ENCODE measurements around the gene GPHN.

Gene GPHN

DNA sequence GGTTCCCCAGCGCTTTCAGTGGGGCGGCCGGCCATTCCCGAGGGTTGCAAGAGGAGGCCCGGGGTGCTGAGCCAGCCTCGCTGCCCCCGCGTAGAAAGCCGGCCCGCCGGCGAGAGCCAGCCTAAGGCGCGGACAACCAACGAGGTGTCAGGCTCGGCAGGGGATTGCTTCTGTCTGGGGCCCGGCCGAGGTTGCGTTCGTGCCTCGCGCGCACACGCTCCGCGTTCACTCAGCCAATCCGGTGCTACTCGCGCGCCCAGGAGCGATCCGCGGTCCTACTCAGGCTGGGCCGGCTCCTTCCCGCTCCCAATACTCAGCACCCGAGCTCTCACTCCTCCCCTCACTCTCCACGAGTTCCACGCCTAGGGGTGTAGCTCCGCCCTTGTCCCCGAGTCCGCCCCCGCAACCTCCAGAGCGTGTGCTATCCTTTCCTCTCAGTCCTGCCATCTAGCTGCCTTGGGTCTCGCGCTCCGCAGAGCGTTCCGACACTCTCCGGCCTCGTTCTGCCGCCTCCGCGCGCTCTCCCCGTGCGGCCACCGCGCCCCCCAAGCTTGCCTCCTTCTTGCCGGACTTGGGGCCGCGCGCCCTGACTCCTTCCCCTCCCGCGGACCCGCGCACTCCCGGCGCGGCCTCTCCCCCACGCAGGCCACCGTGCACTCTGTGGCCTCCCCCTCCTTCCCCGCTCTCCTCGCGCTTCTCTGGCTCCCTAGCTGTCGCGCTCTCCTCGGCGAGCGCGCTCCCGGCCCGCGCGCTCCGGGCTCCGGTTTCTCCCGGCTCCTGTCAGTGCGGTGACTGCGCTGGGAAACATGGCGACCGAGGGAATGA lies at the start of gene GPHN:
Gene GPHN (plus strand): TSS at position 426 of the 825 bp plus-strand sequence.
- DNase-seq (ENCODE audit: low spot score), result peak; percentile 98

DNA sequence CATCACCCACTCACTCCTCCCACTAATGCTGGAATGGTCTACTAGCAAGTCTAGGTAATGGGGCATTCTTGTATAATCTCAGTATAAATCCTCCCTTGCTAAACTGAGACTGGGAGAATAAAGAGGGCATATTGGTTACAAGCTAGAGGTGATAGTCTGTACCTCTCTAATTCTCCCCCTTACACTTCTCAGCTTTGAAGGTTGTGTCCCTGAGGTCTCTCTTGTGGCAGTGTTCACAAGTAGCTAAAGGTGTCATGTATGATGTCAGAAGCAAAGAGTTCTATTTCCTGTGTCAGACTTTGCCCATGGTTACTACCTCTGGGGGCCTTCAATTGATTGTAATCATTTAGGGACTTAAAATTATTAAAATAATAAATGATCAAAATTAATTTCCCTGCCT lies 48.3 kb upstream of the GPHN start:
- no peak for DNase-seq (ENCODE audit: low spot score)

DNA sequence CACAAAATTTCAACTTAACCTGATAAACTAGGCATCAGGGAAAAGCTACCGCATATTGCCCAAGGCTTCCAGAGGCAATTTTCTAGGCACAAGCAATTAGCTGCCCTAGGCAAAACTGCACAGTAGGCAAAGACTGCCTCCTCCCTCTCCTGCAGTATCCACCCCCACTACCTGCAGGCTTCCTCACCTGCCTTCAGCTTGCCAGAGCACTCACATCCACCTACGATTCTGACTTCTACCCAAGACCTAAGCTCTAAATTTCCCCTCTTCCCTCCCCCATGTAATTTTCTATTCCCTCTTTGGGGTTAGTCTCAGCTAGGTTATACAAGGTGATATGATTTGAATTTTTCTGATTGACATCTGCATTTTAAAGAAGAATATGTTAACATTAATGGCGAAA lies 43.7 kb upstream of the GPHN start:
- DNase-seq (ENCODE audit: low spot score), result no peak

DNA sequence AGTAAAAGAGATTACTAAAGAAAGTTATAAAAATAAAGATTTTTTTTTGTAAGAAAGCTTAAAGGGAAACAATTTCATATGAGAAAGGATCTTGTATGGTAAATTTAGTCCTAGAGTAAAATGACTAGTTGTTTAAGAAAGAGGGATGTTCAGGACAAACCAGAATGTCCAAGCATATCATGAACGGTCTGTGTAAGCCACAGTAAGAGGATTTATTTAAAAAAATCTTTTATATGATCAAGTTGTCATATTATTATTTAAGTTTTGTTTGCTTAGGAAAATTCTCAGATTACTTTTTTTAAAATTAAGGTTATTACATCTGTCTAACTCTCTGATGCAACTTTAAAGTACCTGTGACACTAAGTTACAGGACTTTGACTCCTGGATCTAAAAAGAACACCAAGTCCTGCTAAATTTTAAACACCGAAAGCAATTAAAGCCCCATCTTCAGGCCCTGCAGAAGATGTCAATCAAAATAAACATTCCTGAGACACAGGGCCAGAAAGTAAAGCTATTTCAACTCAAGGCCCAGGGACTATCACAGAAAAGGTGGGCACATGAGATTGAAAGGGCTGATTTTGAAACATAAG lies 39.1 kb upstream of the GPHN start:
- no peak for DNase-seq (ENCODE audit: low spot score)

DNA sequence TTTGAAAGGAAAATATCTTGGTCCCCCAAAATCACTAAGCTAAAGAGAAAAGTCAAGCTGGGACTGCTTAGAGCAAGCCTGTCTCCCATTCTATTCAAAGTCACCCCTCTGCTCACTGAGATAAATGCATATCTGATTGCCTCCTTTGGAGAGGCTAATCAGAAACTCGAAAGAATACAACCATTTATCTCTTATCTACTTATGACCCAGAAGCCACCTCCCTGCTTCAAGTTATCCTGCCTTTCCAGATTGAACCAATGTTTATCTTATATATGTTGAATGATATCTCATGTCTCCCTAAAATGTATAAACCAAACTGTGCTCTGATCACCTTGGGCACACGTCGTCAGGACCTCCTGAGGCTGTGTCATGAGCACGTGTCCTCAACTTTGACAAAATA lies 36.4 kb upstream of the GPHN start:
- DNase-seq (ENCODE audit: low spot score), result no peak

DNA sequence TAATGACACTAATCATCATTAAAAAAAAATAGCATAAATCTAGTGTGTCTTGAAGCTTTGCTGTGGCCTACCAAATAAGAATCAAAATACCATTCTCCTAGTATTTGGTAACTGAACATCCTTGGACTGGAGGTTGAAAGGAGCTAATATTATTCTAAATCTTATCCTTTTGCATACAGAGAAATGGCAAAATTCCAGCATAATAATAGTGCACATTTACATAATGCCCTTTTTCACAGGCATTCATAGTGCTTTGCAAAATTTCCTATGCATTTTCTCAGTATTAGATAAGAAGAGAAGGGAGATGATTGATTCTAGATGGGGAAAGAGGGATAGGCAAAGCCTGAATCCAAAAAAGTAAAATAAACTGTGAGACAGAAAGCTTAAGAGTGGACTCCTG lies 35.7 kb upstream of the GPHN start:
- no peak for DNase-seq (ENCODE audit: low spot score)

DNA sequence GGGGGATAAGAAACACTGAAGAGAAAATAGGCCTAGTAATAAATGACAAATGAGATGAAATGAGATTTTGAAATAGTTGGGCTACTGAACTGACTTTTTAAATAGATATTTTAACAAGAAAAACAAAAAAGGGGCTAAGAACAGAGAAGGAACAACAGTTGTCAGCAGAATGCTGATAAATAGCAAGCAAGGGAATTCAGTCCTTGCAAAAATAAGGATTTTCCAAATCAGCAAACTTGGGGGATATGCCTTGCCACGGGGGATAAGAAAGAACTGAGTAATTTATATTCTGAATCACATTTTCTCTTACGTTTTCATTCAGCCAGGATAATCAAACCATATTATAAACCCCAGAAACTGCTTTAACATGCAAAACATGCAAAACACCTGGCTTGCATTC lies 34.7 kb upstream of the GPHN start:
- DNase-seq (ENCODE audit: low spot score), result no peak

DNA sequence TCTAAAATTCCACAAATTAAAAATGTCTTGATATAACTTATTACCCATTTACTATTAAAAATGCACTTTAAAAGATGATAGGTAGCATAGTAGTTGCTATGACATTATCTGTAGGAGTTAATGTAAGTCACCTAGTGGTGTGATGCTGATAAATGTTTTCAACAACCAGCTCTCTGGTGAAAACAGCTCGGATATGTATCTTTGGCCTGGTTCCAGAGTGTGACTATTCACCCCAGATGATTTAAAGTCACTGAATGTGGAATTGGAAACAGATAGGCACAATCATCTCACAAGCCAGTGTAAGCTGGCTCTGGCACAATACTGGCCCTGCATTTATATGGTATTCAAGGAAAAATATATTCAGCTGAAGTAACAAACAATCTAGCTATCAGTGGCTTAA lies 31.0 kb upstream of the GPHN start:
- DNase-seq (ENCODE audit: low spot score), result no peak

DNA sequence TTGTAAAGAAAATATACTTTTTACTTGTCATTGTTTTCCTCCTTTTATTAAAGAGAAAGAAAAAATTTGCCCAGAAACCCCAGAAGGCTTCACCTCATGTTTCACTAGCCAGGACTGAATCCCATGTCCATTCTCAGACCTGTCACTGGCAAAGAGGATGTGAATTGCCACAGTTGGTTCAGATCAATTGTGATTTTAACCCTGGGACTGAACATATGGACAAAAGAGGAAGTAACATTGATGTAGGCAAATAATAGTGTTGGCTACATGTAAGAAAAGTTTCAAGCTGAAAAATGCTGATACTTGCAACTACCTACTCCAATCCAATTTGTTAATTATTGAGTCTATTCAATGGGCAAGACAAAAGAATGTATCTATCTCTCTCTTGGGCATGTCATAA lies 30.4 kb upstream of the GPHN start:
- DNase-seq (ENCODE audit: low spot score), result no peak

DNA sequence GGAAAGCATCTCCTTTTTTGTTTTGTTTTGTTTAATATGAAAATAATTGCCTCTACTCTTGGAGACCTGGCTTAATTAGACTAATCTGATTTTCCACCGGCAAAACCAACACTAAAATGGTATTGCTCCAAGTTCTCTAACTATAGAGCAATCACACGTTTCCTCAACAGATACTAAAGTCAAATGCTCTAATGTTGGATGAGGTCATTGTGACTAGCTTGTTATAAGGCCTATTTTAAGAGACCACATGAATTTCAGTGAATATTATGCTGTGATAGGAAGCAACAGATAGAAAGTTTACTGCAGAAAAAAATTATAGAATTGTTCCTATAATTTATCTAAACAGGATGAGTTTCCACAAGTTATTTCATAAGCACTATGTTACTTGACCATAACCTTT lies 25.1 kb upstream of the GPHN start:
- no peak for DNase-seq (ENCODE audit: low spot score)

DNA sequence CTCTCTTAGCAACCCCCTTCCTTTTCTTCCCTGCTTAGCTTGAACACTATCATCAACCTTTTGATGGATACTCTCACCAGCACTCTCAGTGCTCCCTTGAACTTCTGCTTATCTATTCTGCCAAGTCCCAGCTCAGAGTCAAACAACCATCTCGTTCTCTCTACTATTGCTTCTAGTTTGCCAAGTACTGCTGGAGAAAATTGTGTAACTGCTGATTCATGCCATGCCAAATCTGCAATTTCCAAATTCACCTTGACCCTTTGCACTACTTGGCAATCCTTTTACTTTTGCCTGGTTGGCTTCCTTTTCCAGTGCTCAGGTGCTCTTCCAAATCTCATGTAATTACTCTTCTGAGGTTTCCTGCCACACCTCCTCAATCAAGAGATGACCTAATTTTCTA lies 24.6 kb upstream of the GPHN start:
- no peak for DNase-seq (ENCODE audit: low spot score)

DNA sequence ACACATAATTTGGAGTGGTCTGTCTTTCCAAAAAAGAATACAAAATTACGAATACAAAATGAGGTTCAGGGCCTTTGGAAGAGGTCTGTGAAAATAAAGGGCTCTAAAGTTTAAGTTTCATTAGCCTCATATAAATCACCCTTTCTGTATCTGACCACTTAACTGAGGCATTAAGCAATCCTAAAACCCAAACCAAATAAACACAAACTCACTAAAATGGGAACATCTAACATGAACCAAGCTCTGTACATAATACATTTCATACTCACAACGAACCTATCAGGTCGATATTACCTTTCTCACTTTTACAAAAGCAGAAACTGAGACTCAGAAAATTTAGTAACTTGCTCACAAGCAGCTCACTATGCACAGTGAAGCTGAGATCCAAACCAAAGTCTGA lies 22.9 kb upstream of the GPHN start:
- no peak for DNase-seq (ENCODE audit: low spot score)

DNA sequence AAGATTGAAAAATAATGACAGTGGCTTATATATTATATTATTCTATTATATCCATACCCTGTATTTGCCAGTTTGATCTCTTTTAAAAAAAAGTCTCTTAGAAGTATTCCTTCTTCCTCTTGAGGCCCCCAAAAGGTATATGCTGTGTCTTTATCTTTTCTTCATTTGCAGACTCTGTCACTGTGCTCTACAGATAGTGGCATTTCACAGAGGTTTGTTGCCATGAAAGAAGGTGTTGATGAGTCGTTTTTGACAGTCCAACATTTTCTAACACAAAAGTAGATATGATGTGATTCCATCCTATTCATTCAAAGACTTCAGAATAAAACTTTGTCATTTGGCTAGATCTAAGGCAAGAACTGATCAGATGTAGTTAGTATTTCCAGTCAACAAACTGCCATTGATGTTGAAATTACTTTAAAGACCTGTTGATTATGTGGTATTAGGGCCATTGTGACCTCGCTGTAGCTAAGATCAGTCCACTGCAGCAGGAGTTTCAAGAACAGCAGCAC lies 22.0 kb upstream of the GPHN start, which contains the start of gene CCDC196:
Gene CCDC196 (plus strand): TSS at position 462 of the 512 bp plus-strand sequence. CDS start 132 bp downstream, outside the sequence.
- DNase-seq (ENCODE audit: low spot score), result no peak

DNA sequence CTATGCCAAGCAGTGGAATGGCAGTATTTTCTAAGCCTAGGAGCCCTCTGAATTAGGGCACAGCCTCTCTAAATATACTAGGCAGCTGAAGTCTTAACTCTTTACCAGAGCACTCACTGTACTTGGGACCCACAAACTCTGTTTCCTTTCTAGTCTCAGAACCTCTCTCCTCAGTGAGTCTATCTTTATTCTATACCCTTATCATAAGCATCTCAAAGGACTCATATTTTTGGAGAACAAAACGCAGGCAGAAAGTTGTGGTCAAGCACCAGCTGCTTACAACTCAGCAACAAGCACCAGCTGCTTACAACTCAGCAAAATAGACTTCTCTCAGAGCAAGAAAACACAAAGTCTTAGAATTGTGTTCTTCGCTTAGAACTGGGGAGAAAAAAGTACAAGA lies 20.8 kb upstream of the GPHN start:
- no peak for DNase-seq (ENCODE audit: low spot score)

DNA sequence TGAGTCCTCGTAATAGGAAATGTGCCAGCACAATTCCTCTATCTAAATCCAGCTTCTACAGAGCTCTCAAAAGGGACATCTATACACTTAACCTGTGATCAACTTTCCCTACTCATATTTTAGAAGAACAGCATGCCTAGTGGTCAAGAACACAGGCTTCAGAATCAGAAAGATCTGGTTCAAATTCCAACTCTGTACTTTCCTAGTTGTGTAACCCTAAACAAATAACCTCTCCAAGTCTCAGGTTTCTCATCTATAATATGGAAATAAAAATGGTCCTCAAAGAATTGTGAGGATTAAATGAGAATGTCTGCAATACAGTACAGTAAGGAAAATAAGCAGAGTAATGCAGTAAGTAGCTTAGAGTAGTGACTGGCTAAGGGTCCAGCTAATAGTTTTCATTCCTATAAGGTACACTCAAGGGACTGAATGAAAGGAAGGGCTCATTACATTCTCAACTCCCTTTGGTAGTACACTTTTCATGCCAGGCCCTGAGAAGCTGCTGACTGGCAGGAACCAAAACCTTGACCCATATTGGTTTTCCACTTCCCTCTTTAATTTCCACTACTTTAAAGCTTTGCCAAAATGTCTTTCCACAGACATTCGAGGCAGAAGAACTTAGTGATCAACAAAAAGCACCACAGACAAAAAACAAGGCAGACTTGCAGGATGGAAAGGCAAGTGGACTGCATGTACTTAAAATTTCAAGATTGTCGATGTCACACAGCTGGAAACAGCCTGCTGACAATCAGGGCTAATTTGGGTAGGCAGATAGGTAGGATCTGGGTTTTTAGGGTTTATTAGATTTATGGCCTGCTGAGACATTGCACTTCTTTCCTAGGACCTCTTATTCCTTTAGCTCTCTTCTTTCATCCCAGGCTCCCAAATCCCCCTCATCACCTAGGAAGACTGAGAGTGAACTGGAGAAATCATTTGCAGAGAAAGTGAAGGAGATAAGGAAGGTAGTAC lies 17.5 kb upstream of the GPHN start:
- no peak for DNase-seq (ENCODE audit: low spot score)

DNA sequence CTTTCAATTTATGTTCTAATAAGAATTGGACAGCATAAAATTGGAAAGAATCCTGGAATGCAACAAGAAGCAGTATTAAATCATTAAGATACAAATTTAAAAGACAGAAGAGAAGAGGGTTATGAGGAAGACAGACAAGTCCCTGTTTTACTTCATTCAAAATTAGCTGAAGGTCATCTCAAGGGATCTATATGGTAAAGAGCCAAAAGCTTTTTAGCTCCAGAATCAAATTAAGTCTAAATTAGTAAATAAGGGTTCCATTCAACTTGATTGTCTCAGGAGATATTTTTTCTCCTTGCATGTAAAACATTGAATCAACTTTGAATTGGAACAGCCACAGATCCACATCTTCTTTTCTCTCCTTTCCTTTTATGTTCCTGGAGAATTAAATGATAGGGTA lies 14.2 kb upstream of the GPHN start:
- DNase-seq (ENCODE audit: low spot score), result no peak

DNA sequence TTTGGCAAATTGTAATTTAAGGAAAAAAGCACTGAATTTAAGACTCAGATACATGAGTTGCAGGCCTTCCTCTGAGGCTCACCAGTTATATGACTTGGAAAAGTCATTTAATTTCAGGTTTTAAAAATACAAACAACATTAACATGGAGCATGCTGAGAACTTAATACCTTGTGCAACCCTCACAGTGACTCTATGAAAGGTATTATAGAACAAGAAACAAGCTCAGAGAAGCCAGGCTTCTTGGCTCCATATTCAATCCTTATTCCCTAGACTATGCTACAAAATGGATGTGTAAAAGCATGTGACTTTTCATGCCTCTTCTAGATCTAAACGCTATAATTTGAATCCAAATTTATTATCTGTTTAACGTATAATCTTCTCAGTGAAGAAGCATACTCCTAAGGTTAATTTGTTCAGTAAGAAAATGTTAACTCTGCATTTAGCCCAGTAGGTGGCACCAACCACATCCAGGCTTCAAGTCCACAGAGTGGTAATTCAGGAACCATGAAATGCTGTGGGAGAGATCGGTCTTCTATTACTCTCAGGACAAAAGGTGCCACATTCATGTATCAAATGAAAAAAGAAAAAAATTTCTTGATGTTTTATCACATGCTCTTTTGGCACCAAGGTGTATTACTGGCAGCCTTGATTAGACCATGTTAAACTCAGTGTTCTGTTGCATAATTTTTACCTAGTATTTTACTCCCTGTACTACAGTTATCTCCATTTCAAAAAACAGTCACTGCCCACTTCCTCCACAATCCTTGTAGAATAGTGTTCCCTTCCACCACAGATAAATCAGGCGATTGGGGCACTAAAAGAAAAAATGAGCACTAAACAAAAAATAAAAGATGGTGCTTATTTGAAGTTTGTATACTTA lies 12.5 kb upstream of the GPHN start:
- DNase-seq (ENCODE audit: low spot score), result peak; percentile 76

DNA sequence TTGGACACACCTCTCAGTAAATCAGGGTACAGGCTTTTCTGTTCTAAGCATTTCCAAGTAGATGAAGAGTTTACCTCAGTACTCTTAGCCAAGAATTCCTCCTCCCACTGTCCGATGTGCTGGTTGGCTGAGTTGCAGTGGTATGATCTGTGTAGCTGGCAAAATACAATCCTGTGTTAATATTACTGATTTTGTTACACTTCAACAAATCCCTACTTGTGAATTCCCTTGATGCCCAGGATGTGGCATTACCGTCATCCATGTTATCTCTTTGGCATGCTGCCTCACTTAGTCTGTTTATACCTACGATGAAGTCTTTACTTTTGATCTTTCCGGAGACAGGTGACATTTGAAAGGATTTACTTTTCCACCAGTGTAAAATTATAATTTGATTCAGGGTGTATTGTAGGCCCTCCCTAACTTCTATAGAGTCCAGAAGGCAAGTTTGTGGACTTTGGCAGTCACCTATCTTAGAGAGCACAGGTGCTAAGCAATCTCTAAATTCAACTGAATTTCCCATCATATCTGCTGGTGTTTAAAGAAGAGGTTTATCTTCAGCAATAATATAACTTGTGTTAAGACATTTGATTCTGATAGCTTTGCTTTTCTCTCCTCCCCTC lies 11.6 kb upstream of the GPHN start:
- DNase-seq (ENCODE audit: low spot score), result no peak

DNA sequence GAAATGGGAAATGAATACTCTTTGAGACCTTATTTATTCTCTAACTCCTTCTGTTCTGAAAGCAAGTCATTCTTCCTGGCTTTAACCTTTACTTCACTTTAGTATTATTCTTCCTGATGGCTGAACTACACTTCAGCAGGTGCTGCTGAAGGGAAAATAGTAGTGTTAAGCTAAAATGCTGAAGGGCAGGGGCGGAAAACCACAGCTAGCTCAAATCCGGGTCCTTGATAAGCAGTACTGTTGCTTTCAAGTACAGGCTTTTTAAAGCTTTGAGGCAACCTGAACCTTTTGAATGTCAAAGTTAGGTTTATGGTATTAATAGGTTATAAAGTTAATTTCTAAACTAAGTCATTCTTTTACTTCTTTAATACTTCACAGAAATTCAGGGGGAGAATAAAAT lies 11.0 kb upstream of the GPHN start:
- DNase-seq (ENCODE audit: low spot score), result no peak

DNA sequence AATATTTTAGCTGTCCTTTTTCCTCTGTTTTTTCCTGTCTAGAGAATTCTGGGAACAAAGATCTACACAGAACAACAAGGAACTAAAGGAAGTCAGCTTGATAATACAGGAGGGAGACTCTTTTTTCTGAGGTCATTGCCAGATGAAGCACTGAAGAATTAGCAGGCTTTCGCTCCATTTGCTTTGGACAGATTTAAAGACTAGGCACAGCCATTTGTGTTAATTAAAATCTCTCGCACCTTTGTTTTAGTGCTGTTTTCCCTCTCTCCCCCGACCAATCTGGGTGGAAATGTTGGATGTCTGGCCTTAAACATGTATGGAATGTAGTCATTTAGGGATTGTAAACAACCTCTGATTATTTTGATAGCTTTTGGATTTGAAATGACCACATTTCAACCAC lies 9.6 kb upstream of the GPHN start:
- no peak for DNase-seq (ENCODE audit: low spot score)

DNA sequence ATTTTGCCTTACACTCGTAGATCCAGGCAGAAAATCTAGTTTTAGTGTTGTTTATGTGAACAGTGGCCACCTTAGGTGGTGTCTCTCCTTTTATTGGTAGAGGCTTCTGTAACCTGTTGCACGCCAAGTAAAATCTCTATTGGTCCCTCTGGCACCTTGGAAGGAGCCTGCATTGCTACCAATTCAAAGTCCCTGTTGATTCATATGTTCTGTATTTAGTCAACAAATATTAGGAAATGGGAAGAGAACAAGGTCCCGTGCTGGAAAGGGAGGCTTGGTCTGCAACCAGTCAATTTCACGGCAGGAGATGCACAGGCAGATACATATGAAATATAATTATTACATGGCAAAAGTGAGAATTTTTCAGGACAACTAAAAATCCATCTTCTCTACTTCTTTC lies 6.4 kb upstream of the GPHN start:
- no peak for DNase-seq (ENCODE audit: low spot score)
